NCI-H2196 treated with DMSO at 0.1 percent for 48 hours (cell line): ENCODE measurements around the gene SLC23A2.

Experiments
- DNase-seq: peaks from one replicate; lab custom pipeline; 2025; ENCODE audit not compliant: unreplicated experiment; lab: John Stamatoyannopoulos, UW

Gene SLC23A2

DNA sequence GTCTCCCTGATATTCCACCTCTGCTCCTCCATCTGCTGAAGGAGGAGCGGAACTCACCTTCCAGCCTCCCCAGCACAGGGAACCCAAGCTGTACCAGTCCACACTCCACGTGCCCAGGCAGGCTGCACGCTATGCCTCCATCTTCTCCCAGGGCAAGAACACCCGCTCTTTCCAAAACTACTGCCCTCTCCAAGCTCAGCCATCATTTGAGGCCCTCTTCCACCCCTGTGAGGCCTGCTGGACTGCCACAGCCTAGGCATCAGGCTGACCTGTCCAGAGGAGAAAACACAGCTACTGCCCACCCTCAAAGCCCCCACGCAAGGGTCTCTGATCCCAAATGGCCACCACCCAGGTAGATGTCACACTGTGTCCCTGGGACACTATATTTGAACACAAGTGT is 179.7 kb downstream of the SLC23A2 start:
- DNase-seq, result no peak

DNA sequence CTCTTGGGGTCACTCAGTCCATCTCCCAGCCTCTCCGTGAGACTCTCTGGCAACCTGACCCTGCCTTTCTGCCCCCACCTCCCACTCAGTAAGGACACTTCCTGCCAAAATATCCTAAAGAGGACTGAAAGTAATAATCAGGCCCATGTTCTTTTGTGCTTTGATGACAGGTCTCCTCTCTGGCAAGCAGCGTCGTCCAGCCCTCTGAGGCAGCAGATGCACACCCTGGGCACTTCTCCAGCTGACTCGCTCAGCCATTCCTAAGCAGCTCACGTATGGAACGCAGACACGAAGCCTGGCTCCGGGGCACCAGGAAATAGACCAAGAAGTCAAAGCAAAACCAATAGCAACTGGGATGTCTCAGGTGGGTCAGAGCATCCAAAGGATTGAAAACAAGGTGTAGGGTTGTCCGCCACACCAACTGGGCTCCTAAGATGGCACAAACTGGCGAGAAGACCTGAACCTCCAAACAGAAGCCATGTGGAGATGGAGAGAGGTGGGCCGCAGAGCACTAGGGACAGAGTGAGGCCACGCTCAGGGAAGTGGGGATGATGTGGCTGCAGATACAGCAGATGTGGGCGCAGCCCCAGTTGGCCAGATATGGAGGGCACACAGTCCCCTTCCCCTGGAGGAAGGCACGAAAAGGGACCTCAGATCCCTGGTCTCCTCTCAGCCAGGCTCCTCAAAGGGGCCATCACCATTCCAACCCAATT is 180.3 kb downstream of the SLC23A2 start:
- DNase-seq, result peak; percentile 35

- DNase-seq, result no peak
Measured at GRCh38 chr20:4819901-4820300, 181.4 kb downstream of the SLC23A2 start.

- no peak for DNase-seq
Measured at GRCh38 chr20:4817230-4817671, 184.1 kb downstream of the SLC23A2 start.

DNA sequence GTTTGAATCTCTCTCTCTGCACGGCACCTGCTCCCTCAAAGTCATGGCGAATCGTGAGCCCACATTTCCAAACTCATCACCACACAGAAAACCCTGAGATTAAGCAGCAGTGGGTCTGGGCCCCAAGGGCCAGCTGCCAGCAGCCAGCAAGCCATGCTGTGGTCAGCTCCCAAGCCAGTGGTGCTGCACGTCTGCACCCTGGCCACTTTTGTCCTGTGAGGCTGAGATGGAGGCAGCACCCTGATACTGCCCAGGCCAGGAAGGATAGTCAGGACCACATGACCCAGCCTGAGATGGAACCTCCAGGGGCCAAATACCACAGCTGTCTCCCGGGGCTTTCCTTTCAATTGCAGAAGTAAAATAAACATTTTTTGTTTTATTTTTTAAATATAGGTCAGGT is 185.7 kb downstream of the SLC23A2 start:
- DNase-seq, result no peak

DNA sequence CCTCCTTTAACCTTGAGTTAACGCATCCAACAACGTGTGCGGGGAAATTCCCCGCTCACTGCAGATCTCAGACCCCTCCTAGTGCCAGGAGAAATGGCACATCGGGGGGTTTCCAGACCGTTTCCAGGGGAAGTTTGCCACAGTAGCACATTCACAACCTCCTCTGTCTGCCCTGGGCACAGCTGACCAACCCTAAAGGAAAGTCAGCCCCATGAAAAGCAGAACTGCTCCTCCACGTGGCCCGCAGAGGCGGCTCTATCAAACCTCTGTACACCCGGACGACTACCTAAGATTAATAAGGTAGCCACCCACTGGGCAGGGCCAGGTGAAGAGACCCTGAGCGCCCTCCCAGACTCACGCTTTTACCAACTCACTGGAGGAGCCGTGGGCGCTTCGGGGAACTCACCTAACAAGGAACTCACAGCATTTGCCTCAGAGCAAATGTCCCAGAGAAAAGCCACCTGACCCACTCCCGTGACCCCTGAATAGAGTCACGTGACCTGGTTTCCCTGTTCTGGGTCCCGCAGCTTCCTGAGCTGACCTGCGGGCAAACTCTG is 186.5 kb downstream of the SLC23A2 start:
- no peak for DNase-seq

GRCh38 chr20:4813863-4814695 is 187.2 kb downstream of the SLC23A2 start:
- no peak for DNase-seq

GRCh38 chr20:4813076-4813862 is 188.0 kb downstream of the SLC23A2 start:
- DNase-seq, result no peak

- DNase-seq, result no peak
Measured at GRCh38 chr20:4812641-4813075, 188.7 kb downstream of the SLC23A2 start.

DNA sequence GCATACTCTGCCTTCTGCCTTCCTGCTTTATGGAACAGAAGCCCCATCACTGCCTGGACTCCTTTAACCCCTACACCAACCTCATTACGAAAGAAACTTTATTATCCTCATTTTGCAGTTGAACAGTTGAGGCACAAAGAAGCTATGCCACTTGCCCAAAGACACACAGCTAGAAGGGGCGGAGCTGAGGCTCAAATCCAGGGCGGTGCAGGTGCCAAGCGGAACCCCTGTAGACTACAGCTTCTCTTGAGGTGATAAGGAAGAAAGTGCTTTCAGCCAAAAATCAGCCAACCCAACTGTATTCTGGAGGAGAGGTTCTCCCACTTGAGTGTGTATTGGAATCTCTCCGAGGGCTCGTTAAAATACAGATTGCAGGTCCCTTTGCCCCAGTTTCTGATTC is 189.1 kb downstream of the SLC23A2 start:
- no peak for DNase-seq

DNA sequence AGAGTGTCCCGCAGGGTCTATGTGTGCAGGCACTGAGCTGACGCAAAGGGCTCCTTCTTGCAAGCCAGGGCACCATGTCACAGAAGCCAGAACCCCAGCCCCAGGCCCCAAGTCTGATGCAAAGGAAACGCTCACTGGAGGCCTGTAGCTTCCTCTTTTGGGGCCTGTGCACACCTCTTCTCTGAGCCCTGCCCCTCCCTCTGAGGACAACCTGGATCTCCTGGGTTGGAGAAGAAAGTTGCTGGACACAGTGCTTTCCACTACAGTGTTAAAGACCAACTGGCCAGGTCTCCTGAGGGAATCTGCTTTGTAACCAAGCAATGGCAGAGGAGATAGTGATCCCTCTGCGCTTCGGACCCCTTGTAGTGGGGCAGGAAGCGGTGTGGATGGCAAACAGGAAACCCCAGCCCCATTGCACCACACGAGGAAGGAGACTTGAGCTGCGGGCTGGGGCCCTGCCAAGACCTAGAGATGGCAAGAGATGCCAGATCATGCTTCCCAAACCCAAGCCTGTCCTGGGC is 189.6 kb downstream of the SLC23A2 start:
- DNase-seq, result no peak

DNA sequence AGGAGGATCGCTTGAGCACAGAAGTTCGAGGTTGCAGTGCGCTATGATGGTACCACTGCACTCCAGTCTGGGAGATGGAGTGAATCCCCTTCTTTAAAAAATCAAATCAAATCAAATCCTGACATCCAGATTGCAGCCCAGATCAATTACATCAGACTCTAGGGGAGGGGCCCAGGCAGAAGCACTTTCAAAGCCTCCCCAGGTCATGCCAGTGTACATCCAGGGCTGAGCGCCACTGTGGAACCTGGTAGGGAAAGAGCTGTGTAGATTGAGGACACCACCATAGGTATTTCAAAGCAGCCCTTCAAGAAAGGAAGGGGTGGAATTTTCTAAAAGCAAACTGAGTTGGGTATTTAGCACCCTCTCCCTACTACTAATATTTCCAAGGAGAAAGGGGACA is 190.1 kb downstream of the SLC23A2 start:
- no peak for DNase-seq

DNA sequence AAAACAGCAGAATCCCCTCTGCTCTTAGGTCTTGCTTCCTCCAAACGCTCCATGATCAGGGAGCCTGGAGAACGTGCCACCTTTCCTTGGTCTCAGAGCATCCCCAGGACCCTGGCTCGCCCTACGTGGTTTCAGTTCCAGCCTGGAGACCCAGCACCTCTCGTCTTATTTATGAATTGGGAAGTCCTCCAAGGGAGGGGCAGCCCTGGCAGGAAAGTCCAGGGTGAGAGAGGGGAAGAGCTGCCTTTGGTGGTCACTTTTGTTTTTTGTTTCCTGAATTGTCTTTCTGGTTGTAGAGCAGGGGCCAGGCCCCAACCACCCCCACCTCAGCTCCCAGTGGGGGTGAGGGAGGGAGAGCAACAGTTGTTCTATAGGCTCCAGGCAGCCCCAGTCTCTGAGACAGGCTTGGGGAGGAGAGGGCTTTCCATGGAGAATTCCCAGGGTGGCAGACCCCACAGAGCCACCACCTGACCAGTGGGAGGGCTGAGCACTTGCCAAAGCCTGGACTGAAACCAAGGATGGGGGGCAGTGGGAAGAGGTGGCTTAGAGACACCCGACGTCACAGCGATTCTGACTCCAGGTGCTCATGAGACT is 190.8 kb downstream of the SLC23A2 start:
- no peak for DNase-seq

DNA sequence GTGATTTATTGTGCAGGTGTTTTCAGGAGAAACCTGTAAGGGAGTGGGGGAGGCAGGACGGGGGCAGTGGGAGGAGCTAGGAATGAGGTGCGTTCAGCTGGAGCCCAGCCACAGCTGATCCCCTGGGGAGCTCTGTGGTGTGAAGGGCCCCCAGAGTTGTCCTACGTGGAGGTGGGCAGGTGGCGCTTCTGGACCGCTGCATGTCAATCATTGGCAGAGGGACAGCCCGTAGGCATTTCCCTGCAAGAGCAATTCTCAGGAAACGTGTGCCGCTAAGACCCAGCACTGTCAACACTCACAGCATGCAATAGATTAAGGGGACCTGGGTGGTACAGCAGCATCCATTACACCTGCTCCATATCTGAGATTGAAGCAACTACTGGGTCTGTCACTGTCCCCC is 191.6 kb downstream of the SLC23A2 start:
- DNase-seq, result no peak

DNA sequence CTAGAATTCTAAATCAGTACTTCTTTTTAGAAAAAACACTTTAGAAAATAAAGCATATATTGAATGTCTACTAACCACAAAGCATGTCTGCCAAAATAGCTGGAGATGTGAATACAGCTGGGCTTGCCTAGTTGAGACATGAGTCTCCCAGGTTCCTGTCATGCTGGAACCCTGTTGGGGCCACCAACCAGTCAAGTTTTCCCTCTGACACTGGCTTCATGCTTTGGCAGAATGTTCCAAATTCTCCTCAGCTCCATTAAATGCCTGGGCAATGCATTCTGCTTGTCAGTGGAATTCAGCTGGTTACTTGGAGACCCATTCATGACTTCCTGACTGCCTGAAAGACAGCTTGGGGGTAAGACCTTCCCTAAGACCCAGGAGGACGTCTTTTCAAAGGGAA is 192.4 kb downstream of the SLC23A2 start:
- DNase-seq, result no peak

- DNase-seq, result no peak
Measured at GRCh38 chr20:4805663-4806449, 195.5 kb downstream of the SLC23A2 start.

DNA sequence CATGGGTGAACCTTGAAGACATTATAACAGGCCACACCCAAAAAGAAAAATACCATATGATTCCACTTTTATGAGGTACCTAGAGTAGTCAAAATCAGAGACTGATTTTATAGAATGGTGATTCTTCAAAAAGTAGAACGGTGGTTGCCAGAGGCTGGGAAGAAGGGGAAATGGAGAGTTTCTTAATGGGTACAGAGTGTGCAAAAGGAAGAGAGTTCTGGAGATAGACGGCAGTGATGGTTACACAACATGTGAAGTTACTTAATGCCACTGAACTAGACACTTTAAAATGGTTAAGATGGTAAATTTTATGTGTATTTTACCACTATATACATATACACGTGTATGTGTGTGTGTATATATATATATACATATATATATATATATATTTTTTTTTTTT is 198.8 kb downstream of the SLC23A2 start:
- DNase-seq, result no peak
